Activated naive CD4-positive, alpha-beta T cell treated with anti-CD3 and anti-CD28 coated beads for 36 hours (primary cell): ENCODE results near the gene KIF1A. TPM values are rescaled to one million over a fixed set of nuclear protein-coding genes. Genes with fewer than 3 reads are reported as not detected.
"Not testable (repeated sequence)": the region's sequence is repeated elsewhere in the genome, so short reads cannot be mapped to it uniquely, and the experiment has no call there.

Experiments used
- CTCF ChIA-PET: fragments of 350-600 bp; sonication (Branson Sonifier 250); formaldehyde crosslinking; loops from one replicate; lab custom pipeline; 2021; ENCODE audit warnings: antibody characterized with exemption; lab: Charles Lee
- DNase-seq: peaks from one replicate; pipeline ENCODE4 v3.0.0-alpha.2; 2020
- H3K27ac Mint-ChIP-seq: one replicate; pipeline ENCODE4 v1.8.0; 2021; ENCODE audit warnings: mild to moderate bottlenecking, mixed read lengths
- H3K27me3 Mint-ChIP-seq: one replicate; pipeline ENCODE4 v1.8.0; 2021; ENCODE audit warnings: low read depth, mixed read lengths
- H3K36me3 Mint-ChIP-seq: one replicate; pipeline ENCODE4 v1.8.0; 2021; ENCODE audit warnings: low read depth, mixed read lengths
- H3K4me1 Mint-ChIP-seq: one replicate; pipeline ENCODE4 v1.8.0; 2021; ENCODE audit warnings: low read depth, mixed read lengths
- H3K4me3 Mint-ChIP-seq: one replicate; pipeline ENCODE4 v1.8.0; 2021; ENCODE audit warnings: mild to moderate bottlenecking, moderate library complexity, mixed read lengths
- H3K9me3 Mint-ChIP-seq: one replicate; pipeline ENCODE4 v1.8.0; 2021; ENCODE audit warnings: mixed read lengths
- intact Hi-C: fragments of 100-400 bp; cut with micrococcal nuclease; formaldehyde crosslinking; loops from one replicate; pipeline ENCODE4 v1.15.1; 2023
- total RNA-seq, 2 experiments: library from RNA; stranded (reverse); gene quantifications; one replicate each; pipeline ENCODE4 v1.2.3, GENCODE V29; 2021

KIF1A gene
- total RNA-seq, 2 experiments from 2014 or later, result 8.4 TPM

DNA sequence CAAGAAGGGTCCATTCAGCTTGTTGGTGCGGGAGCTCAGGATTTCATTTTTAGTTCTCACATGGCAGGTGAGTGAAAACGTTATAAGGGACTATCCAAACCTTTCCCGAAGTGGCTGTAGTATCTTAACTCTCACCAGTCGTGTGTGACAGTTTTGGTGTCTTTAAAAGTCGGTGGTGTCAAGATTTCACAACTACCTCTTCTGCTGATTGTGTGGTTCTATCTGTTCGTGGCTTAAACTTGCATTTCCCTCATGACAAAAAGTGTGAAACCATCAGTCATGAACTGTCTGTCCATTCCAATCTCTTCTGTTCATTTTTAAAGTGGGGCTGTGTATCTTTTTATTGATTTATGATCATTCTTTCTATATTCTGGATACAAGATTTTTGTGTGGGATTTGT, 133.6 kb downstream of the KIF1A start:
- no peak for DNase-seq
- Mint-ChIP-seq H3K36me3 (no peaks in the 10 kb centered on the region), H3K4me3 (no peak overlapping the region), H3K4me1 (peaks cover 5% of the 10 kb centered on the region), H3K27me3 (no peaks in the 10 kb centered on the region), H3K9me3 (no peaks in the 10 kb centered on the region), H3K27ac (no peak overlapping the region)
- CTCF ChIA-PET, result interaction anchor here (0.9 kb wide), 1 partner anchor 173 kb away, joined by 3 read pairs; no protein-coding TSS in a partner anchor
- intact Hi-C loops, result no loop called here

DNA sequence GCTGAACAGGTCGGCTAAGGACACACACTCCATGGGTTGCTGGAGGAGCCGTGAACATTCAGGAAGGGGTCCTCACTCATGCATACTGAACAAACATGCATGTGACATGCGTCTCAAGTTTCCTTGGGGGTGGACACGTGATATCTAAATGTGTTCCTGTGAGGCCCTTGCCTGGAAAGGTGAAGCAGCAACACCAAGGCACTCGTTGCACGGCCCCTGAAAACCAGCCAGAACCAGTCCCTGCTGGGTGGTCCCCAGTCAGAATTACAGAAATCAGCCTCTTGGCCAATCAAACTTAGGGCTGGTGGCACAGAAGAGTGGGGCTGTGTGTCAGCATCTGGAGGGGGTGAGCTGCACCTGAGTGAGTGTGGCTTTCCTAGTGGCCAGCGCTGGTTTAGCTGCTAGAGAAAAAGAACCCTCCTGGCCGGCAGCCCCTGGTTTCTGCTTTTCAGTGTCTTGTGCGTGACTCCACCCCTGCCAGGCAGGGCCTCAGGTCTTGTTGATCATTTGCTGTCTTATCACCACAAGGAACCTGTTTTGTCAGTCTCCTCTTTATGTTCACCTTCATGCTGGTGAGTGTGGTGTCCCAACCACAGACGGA, 134.1 kb downstream of the KIF1A start:
- no peak for DNase-seq
- CTCF ChIA-PET, result interaction anchor here (0.9 kb wide), 1 partner anchor 172 kb away, joined by 3 read pairs; no protein-coding TSS in a partner anchor
- no peaks in the 10 kb centered on the region for H3K27me3 Mint-ChIP-seq
- no peak overlapping the region for H3K4me3 Mint-ChIP-seq
- no peaks in the 10 kb centered on the region for H3K9me3 Mint-ChIP-seq
- intact Hi-C loops, result no loop called here
- no peaks in the 10 kb centered on the region for H3K36me3 Mint-ChIP-seq
- peaks cover 5% of the 10 kb centered on the region for H3K4me1 Mint-ChIP-seq
- H3K27ac Mint-ChIP-seq, result no peak overlapping the region

DNA sequence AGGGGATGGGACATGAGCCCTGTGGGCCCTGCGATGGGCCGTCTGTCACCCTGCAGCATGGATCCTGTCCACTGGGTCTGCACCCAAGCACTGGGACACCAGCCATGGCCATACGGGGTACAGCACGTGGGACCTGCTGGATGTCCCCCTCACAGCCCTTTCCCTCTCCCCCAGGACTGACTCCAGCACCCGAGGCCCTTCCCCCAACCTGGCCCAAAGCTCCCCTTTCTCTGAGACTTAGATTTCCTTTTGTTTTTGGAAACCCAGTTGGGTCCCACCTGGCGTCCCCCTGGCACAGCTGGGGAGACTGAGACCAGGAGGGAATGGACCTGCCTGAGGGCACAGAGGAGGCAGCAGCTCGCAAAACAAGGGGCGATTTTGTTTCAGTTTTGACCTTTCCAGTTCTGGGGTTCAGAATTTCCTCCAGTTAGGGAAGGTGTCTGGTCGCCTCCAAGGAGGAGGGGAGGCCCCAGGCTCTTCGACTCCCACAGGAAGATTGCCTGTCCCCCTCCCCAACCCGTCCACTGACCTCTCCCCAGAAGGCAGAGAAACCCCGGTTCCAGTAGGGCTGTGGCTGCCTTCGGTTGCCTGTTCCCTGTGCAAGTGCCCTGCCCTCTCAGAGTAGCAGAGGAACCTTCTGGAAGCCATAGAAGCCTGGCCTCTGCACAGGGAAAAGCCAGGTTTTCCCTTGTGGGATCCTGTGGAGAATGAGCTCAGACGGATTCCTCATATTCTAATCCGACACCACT, 135.9 kb downstream of the KIF1A start:
- DNase-seq, CTCF ChIA-PET: not testable (repeated sequence)

GRCh38 chr2:240683329-240683979, 136.6 kb downstream of the KIF1A start:
- H3K36me3 Mint-ChIP-seq, intact Hi-C loops, H3K27me3 Mint-ChIP-seq, H3K27ac Mint-ChIP-seq, H3K4me1 Mint-ChIP-seq, DNase-seq, CTCF ChIA-PET, H3K4me3 Mint-ChIP-seq, H3K9me3 Mint-ChIP-seq: not testable (repeated sequence)

More for the DNA sequence above, 135.9 kb downstream of the KIF1A start:
- H3K36me3 Mint-ChIP-seq, H3K9me3 Mint-ChIP-seq, H3K27ac Mint-ChIP-seq, H3K4me3 Mint-ChIP-seq, intact Hi-C loops, H3K4me1 Mint-ChIP-seq, H3K27me3 Mint-ChIP-seq: not testable (repeated sequence)

GRCh38 chr2:240682431-240683224, 137.4 kb downstream of the KIF1A start, which contains the start of gene AQP12B:
Gene AQP12B, minus strand, starts transcription at chr2:240682885. Its CDS starts 48 bp downstream, at chr2:240682837.
- H3K27me3 Mint-ChIP-seq, intact Hi-C loops, CTCF ChIA-PET, H3K27ac Mint-ChIP-seq, H3K9me3 Mint-ChIP-seq, H3K4me3 Mint-ChIP-seq, H3K4me1 Mint-ChIP-seq, H3K36me3 Mint-ChIP-seq, DNase-seq: not testable (repeated sequence)

GRCh38 chr2:240680185-240680584, 139.8 kb downstream of the KIF1A start:
- H3K27me3 Mint-ChIP-seq, CTCF ChIA-PET, H3K36me3 Mint-ChIP-seq, H3K4me1 Mint-ChIP-seq, H3K9me3 Mint-ChIP-seq, intact Hi-C loops, H3K4me3 Mint-ChIP-seq, H3K27ac Mint-ChIP-seq, DNase-seq: not testable (repeated sequence)

DNA sequence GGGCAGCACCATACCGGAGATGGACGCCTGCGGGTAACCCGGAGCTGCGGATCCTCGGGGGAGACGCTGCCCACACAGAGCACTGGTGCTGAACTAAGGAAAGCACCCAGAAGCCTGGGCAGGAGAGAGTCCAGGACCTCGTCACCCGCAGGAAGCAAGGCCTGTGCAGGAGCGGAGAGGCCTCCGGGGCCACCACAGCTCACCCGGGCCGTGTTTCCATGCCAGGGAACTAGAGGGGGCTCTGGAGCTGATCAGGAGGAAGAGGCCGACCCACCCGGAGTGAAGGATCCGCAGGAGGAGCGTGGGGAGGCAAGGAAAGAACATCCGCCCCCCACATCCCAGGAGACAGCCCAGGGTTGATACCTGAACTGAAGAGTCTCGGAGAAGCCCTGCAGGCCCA, 141.1 kb downstream of the KIF1A start:
- DNase-seq, CTCF ChIA-PET, H3K4me3 Mint-ChIP-seq, H3K36me3 Mint-ChIP-seq, H3K27me3 Mint-ChIP-seq, H3K9me3 Mint-ChIP-seq, intact Hi-C loops, H3K27ac Mint-ChIP-seq, H3K4me1 Mint-ChIP-seq: not testable (repeated sequence)

DNA sequence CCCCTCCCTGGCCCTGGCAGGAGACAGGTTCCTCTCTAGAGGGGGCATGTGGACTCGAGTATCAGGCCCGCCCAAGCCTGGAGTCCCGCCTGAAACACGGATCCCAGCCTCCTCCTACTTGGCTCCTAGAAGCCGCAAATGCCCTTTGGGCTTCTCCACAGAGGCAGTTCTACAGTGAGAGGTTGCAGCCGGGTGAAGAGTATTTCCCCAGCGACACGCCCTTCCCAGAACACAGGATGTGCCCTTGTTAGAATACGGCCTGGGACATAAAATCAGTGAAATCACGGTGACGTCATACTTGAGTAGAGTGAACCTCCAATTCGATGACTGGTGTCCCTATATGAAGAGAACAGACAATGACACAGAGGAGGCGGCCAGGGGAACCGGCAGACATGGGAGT, 142.0 kb downstream of the KIF1A start:
- CTCF ChIA-PET, H3K4me3 Mint-ChIP-seq, intact Hi-C loops, H3K27ac Mint-ChIP-seq, H3K27me3 Mint-ChIP-seq, DNase-seq, H3K36me3 Mint-ChIP-seq, H3K9me3 Mint-ChIP-seq, H3K4me1 Mint-ChIP-seq: not testable (repeated sequence)

DNA sequence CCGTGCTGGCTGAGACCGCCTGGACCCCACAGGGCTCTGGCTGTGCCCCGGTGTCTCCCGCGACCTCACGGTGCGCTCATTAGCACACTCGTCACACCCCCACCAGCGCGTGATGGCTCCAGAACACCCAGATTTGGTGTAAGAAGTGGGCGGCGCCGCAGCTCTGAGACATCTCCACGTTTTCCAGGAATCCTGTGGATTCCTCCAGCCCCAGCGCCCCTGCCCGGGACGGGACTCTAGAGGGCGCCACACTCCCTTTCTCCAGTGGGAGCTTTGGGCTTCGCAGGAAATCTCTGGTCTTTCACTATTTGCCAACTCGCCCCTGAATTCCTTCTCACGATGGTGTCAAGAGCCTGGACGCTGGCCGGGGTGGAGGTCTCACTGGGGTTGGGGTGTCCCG, 144.7 kb downstream of the KIF1A start:
- H3K27me3 Mint-ChIP-seq, result peaks cover 17% of the 10 kb centered on the region
- DNase-seq, H3K4me1 Mint-ChIP-seq, H3K9me3 Mint-ChIP-seq, H3K27ac Mint-ChIP-seq, CTCF ChIA-PET, H3K36me3 Mint-ChIP-seq, intact Hi-C loops, H3K4me3 Mint-ChIP-seq: not testable (repeated sequence)

GRCh38 chr2:240674461-240675184, 145.4 kb downstream of the KIF1A start:
- intact Hi-C loops, result not testable (repeated sequence)

GRCh38 chr2:240672701-240673190, 147.3 kb downstream of the KIF1A start:
- Mint-ChIP-seq H3K27ac (no peak overlapping the region), H3K36me3 (no peaks in the 10 kb centered on the region), H3K4me3 (no peak overlapping the region), H3K9me3 (no peaks in the 10 kb centered on the region), H3K27me3 (peaks cover 17% of the 10 kb centered on the region), H3K4me1 (no peaks in the 10 kb centered on the region)
- CTCF ChIA-PET, result no interaction called here
- intact Hi-C loops, result no loop called here
- no peak for DNase-seq

More at GRCh38 chr2:240674461-240675184, 145.4 kb downstream of the KIF1A start:
- H3K4me1 Mint-ChIP-seq, CTCF ChIA-PET, H3K27ac Mint-ChIP-seq, H3K9me3 Mint-ChIP-seq, DNase-seq, H3K36me3 Mint-ChIP-seq, H3K4me3 Mint-ChIP-seq: not testable (repeated sequence)
- peaks cover 17% of the 10 kb centered on the region for H3K27me3 Mint-ChIP-seq
